HCT116 (cell line): ENCODE results near the gene UBE2R2.

Source experiments
- ATF3 ChIP-seq: IDR thresholded peaks from 2 replicates; pipeline ENCODE4 v1.6.1; 2012
- CTCF ChIP-seq, 3 experiments: fragments of 200-600 bp in 1 of 3; sonication (generic) in 1 of 3; IDR thresholded peaks in 2 of 3; conservative IDR thresholded peaks in 1 of 3; 2 replicates each; pipeline ENCODE4 v1.5.1; 2012 to 2017; ENCODE audit warnings: low read depth in 2 of 3, low read length in 2 of 3, antibody characterized with exemption in 1 of 3, borderline replicate concordance in 1 of 3, control low read depth in 1 of 3, mild to moderate bottlenecking in 1 of 3, mixed read lengths in 1 of 3, mixed run types in 1 of 3, moderate library complexity in 1 of 3; ENCODE audit not compliant: insufficient read depth in 1 of 3
- EZH2 ChIP-seq: fragments of 200-600 bp; sonication (generic); IDR thresholded peaks from 2 replicates; pipeline ENCODE4 v1.6.1; 2017; ENCODE audit warnings: antibody characterized with exemption, mixed run types
- JUND ChIP-seq: IDR thresholded peaks from 2 replicates; pipeline ENCODE4 v1.6.1; 2012
- MAX ChIP-seq: IDR thresholded peaks from 2 replicates; pipeline ENCODE4 v1.6.1; 2012
- POLR2A ChIP-seq: IDR thresholded peaks from 2 replicates; pipeline ENCODE4 v1.7.0; 2011; ENCODE audit warnings: borderline replicate concordance; ENCODE audit not compliant: insufficient read depth, insufficient read length; ENCODE audit errors: extremely low read depth
- POLR2AphosphoS5 ChIP-seq: IDR thresholded peaks from 2 replicates; pipeline ENCODE4 v1.6.1; 2011; ENCODE audit warnings: mild to moderate bottlenecking, low read depth, low read length, moderate library complexity
- RAD21 ChIP-seq: IDR thresholded peaks from 2 replicates; pipeline ENCODE4 v1.6.1; 2012; ENCODE audit warnings: low read depth, mild to moderate bottlenecking
- REST ChIP-seq: IDR thresholded peaks from 2 replicates; pipeline ENCODE4 v1.6.1; 2012; ENCODE audit warnings: low read depth
- SP1 ChIP-seq: IDR thresholded peaks from 2 replicates; pipeline ENCODE4 v1.6.1; 2012; ENCODE audit warnings: low read depth
- TCF7L2 ChIP-seq: IDR thresholded peaks from 2 replicates; pipeline ENCODE4 v1.7.0; 2011; ENCODE audit warnings: borderline replicate concordance, inconsistent platforms; ENCODE audit not compliant: insufficient read depth, insufficient read length; ENCODE audit errors: extremely low read depth
- YY1 ChIP-seq: IDR thresholded peaks from 2 replicates; pipeline ENCODE4 v1.6.1; 2011; ENCODE audit warnings: low read length, low read depth, moderate library complexity, mild to moderate bottlenecking; ENCODE audit not compliant: insufficient replicate concordance; ENCODE audit errors: extremely low read depth
- ZBTB33 ChIP-seq: IDR thresholded peaks from 2 replicates; pipeline ENCODE4 v1.6.1; 2011; ENCODE audit warnings: mild to moderate bottlenecking, low read length, moderate library complexity; ENCODE audit not compliant: insufficient replicate concordance; ENCODE audit errors: extremely low read depth

GRCh38 chr9:33851301-33851700 is 34.3 kb downstream of the UBE2R2 start:
- TF ChIP-seq POLR2A (no peak), YY1 (no peak), CTCF (IDR thresholded peaks at IDR 0.05 in 2 of 3, conservative IDR thresholded peaks at IDR 0.05 in 1 of 3; ENCODE audit: borderline replicate concordance in 1 of 3, insufficient read depth in 1 of 3, low read depth in 2 of 3, low read length in 2 of 3) (no peak), SP1 (no peak), TCF7L2 (no peak), JUND (no peak), EZH2 (no peak), POLR2AphosphoS5 (no peak), RAD21 (no peak), REST (no peak), MAX (no peak), ATF3 (no peak), ZBTB33 (no peak)
